Peyer's patch (tissue), 4 donors: Measurements from ENCODE around the gene FCN1. TPM values are rescaled to one million over a fixed set of nuclear protein-coding genes. Genes with fewer than 3 reads are reported as not detected.
A peak's percentile ranks its signal among the peaks of the same experiment; 100 is the strongest.

Experiments
- DNase-seq, 3 donors: peaks; one replicate each; pipeline ENCODE4 v3.0.0-alpha.2; 2017 to 2019
- H3K27ac ChIP-seq, 4 donors: fragments of 200-600 bp; sonication (generic); one replicate each; pipeline ENCODE4 v1.5.1; 2016 to 2019
- H3K27me3 ChIP-seq, 2 donors: fragments of 200-600 bp; sonication (generic); one replicate each; pipeline ENCODE4 v1.5.1; 2019
- H3K36me3 ChIP-seq, 3 donors: fragments of 200-600 bp; sonication (generic); one replicate each; pipeline ENCODE4 v1.5.1; 2016 to 2019
- H3K4me1 ChIP-seq, 4 donors: fragments of 200-600 bp; sonication (generic); one replicate each; pipeline ENCODE4 v1.5.1; 2016 to 2019
- H3K4me3 ChIP-seq, 4 donors: fragments of 200-600 bp; sonication (generic); 1 replicate in 3 of 4; 2 replicates in 1 of 4; pipeline ENCODE4 v1.5.1; 2016 to 2019; ENCODE audit warnings: mild to moderate bottlenecking in 1 of 4
- H3K9me3 ChIP-seq, 4 donors: fragments of 200-600 bp; sonication (generic); one replicate each; pipeline ENCODE4 v1.5.1; 2016 to 2019; ENCODE audit warnings: mild to moderate bottlenecking in 1 of 4
- POLR2A ChIP-seq, 2 donors: fragments of 450-650 bp; IDR thresholded peaks; one replicate each; pipeline ENCODE4 v1.5.1; 2017; ENCODE audit warnings: antibody characterized with exemption in 2 of 2, mild to moderate bottlenecking in 2 of 2, moderate library complexity in 2 of 2
- total RNA-seq, 4 donors: library from RNA; depleted of rRNA; stranded (reverse); fragments of >200 nt; gene quantifications; one replicate each; pipeline ENCODE4 v1.1.0, GENCODE V29; 2016
- TF ChIP-seq, protein P1 (sequence below), 6 experiments: fragments of 450-650 bp in 4 of 6; fragments of 200-600 bp in 2 of 6; sonication (generic) in 1 of 6; IDR thresholded peaks; one replicate each; pipeline ENCODE4 v1.5.1; 2017 to 2019; ENCODE audit warnings: antibody characterized with exemption in 6 of 6, mild to moderate bottlenecking in 3 of 6, moderate library complexity in 1 of 6

Gene FCN1
- 1 to 10 TPM in 1 of 4 donors, not detected in 3; 2.5 TPM for total RNA-seq

- H3K4me3 ChIP-seq = no peak within 1 kb of the TSS
Measured at GRCh38 chr9:134917431-134918373, at the start of gene FCN1. Gene FCN1, minus strand, starts transcription at chr9:134917912. Its CDS starts 41 bp downstream, at chr9:134917871.

DNA sequence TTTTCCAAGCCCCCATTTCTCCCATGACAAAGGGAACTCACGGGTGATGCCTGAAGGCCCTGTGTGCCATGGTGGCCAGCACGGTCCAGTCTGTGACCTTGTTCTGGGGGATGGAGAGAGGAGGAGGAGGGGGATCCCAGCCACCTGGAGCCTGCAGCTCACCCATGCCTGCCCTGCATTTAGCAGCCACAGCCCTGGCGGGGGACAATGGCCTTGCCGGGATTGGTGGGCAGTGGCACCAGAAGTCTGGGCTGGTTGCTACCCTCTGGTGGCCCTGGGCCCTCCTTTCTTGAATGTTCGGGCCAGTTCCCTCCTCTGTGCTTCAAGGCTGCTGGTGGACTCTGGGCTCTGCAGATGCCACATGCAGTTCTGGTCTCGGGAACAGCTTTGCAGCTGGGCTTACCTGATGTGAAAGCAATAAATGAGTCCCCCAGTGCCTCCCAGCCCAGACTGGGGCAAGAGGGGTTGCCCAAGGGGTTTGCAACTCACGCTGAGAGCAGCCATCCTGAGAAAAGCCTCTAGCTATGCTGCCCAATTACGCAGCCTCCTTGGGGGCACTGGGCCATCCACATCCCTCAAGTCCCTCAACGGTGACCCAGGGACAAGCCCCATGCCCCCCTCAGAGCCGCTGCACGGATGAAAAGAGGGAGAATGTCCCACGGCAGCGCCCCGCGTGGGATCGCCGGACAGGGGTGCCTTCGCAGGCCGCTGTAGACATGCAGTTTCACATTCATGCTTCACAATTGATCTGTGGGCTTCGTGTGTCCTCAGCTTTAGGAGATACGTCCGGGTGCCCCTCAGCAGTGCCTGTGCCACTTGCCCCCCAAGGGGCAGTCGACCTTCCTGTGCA lies 49.2 kb upstream of the FCN1 start:
- peak in 2 of 3 donors; percentile 21 to 34 for DNase-seq
- no peak overlapping the region for H3K27ac ChIP-seq
- TF ChIP-seq, protein P1, sequence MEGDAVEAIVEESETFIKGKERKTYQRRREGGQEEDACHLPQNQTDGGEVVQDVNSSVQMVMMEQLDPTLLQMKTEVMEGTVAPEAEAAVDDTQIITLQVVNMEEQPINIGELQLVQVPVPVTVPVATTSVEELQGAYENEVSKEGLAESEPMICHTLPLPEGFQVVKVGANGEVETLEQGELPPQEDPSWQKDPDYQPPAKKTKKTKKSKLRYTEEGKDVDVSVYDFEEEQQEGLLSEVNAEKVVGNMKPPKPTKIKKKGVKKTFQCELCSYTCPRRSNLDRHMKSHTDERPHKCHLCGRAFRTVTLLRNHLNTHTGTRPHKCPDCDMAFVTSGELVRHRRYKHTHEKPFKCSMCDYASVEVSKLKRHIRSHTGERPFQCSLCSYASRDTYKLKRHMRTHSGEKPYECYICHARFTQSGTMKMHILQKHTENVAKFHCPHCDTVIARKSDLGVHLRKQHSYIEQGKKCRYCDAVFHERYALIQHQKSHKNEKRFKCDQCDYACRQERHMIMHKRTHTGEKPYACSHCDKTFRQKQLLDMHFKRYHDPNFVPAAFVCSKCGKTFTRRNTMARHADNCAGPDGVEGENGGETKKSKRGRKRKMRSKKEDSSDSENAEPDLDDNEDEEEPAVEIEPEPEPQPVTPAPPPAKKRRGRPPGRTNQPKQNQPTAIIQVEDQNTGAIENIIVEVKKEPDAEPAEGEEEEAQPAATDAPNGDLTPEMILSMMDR (IDR thresholded peaks at IDR 0.05) = no peak
- TF ChIP-seq POLR2A (IDR thresholded peaks at IDR 0.05) = no peak
- H3K9me3 ChIP-seq = no peaks in the 10 kb centered on the region
- no peak overlapping the region for H3K4me3 ChIP-seq
- no peaks in the 10 kb centered on the region for H3K36me3 ChIP-seq
- no peaks in the 10 kb centered on the region for H3K4me1 ChIP-seq
- H3K27me3 ChIP-seq = no peaks in the 10 kb centered on the region

More at GRCh38 chr9:134917431-134918373, at the start of gene FCN1:
- no peaks in the 10 kb centered on the region for H3K27me3 ChIP-seq
- TF ChIP-seq POLR2A (IDR thresholded peaks at IDR 0.05) = no peak
- TF ChIP-seq, protein P1 (IDR thresholded peaks at IDR 0.05) = no peak
- no peak within 1 kb of the TSS for H3K27ac ChIP-seq
- DNase-seq = peak in 1 of 3 donors; percentile 14
- no peaks in the 10 kb centered on the region for H3K36me3 ChIP-seq
- H3K4me1 ChIP-seq = no peaks in the 10 kb centered on the region
- H3K9me3 ChIP-seq = no peaks in the 10 kb centered on the region

DNA sequence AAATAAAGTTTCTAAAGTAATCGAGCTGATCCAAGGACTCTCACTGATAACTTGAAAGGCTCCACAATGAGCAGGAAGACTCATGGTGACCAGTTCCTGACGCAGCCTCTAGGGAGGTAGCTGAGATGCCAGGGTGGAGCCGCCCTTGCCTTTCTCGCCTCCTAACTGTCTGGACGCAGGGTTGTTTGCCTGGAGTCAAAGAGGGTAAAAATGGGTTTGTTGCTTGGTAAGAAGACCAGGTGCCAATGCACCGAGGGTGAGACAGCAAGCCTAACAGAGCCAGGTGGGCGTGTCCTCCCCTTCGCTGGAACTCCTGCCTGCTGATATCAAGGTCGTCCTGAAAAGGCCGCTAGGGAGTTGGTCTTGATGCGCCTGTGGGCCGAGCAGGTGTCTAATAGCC lies 48.6 kb upstream of the FCN1 start:
- Histone ChIP-seq H3K4me3 (no peak overlapping the region), H3K9me3 (no peaks in the 10 kb centered on the region), H3K36me3 (no peaks in the 10 kb centered on the region), H3K27me3 (no peaks in the 10 kb centered on the region), H3K4me1 (no peaks in the 10 kb centered on the region), H3K27ac (no peak overlapping the region)
- peak in 1 of 3 donors; percentile 34 for DNase-seq
- no peak for TF ChIP-seq POLR2A (IDR thresholded peaks at IDR 0.05)
- TF ChIP-seq, protein P1 (IDR thresholded peaks at IDR 0.05) = no peak

- Histone ChIP-seq H3K27me3 (no peaks in the 10 kb centered on the region), H3K27ac (no peak overlapping the region), H3K4me3 (no peak overlapping the region), H3K36me3 (no peaks in the 10 kb centered on the region), H3K4me1 (no peaks in the 10 kb centered on the region), H3K9me3 (no peaks in the 10 kb centered on the region)
- no peak for TF ChIP-seq POLR2A (IDR thresholded peaks at IDR 0.05)
- TF ChIP-seq, protein P1 (IDR thresholded peaks at IDR 0.05) = no peak
- DNase-seq = no peak
Measured at GRCh38 chr9:134965851-134966250, 48.1 kb upstream of the FCN1 start.

- no peaks in the 10 kb centered on the region for H3K27me3 ChIP-seq
- DNase-seq = peak in 2 of 3 donors; percentile 15 to 23
- TF ChIP-seq POLR2A (IDR thresholded peaks at IDR 0.05) = no peak
- TF ChIP-seq, protein P1 (IDR thresholded peaks at IDR 0.05) = no peak
Measured at GRCh38 chr9:134965411-134965810, 47.7 kb upstream of the FCN1 start.

More at GRCh38 chr9:134965411-134965810, 47.7 kb upstream of the FCN1 start:
- no peaks in the 10 kb centered on the region for H3K4me1 ChIP-seq
- no peak overlapping the region for H3K4me3 ChIP-seq
- H3K9me3 ChIP-seq = no peaks in the 10 kb centered on the region
- H3K36me3 ChIP-seq = no peaks in the 10 kb centered on the region
- H3K27ac ChIP-seq = no peak overlapping the region
